CD14-positive monocyte (primary cell): Measurements from ENCODE around the gene IL21. TPM values are rescaled to one million over a fixed set of nuclear protein-coding genes. Genes with fewer than 3 reads are reported as not detected.

Experiments used
- DNase-seq, 3 donors: peaks; one replicate each; pipeline ENCODE4 v3.0.0-alpha.2; 2011 to 2022
- H2AFZ ChIP-seq: 2 replicates; pipeline ENCODE4 v1.6.0; 2012; ENCODE audit warnings: mild to moderate bottlenecking, low read depth, low read length, inconsistent platforms; ENCODE audit not compliant: insufficient read depth, poor library complexity, severe bottlenecking
- H3K27ac ChIP-seq, 2 donors: 1 replicate in 1 of 2; 2 replicates in 1 of 2; pipeline ENCODE4 v1.5.1; 2012 to 2013; ENCODE audit warnings: low read length in 2 of 2, control low read depth in 1 of 2, inconsistent platforms in 1 of 2, low read depth in 1 of 2, mild to moderate bottlenecking in 1 of 2
- H3K27me3 ChIP-seq, 2 donors: one replicate each; pipeline versions ENCODE4 v1.6.0 to v1.6.1; 2011 to 2013; ENCODE audit warnings: low read length in 2 of 2; ENCODE audit not compliant: control insufficient read depth in 2 of 2, insufficient read depth in 2 of 2
- H3K36me3 ChIP-seq, 2 donors: replicated peaks in 1 of 2; 1 replicate in 1 of 2; 2 replicates in 1 of 2; pipeline versions ENCODE4 v1.5.1 to v1.6.1; 2012 to 2013; ENCODE audit warnings: low read length in 2 of 2, control low read depth in 1 of 2, inconsistent platforms in 1 of 2, mild to moderate bottlenecking in 1 of 2; ENCODE audit not compliant: insufficient read depth in 2 of 2, control insufficient read depth in 1 of 2
- H3K4me1 ChIP-seq, 2 donors: 1 replicate in 1 of 2; 2 replicates in 1 of 2; pipeline versions ENCODE4 v1.5.1 to v1.6.1; 2012 to 2013; ENCODE audit warnings: low read length in 2 of 2, control low read depth in 1 of 2, inconsistent platforms in 1 of 2, mild to moderate bottlenecking in 1 of 2, moderate library complexity in 1 of 2; ENCODE audit not compliant: insufficient read depth in 2 of 2, control insufficient read depth in 1 of 2
- H3K4me2 ChIP-seq: replicated peaks from 2 replicates; pipeline ENCODE3; 2012; ENCODE audit warnings: low read length, moderate library complexity, mild to moderate bottlenecking; ENCODE audit not compliant: poor library complexity, severe bottlenecking; ENCODE audit errors: extremely low read depth
- H3K4me3 ChIP-seq, 3 experiments: fragments of 200-600 bp in 1 of 3; sonication (generic) in 1 of 3; replicated peaks in 1 of 3; 1 replicate in 2 of 3; 2 replicates in 1 of 3; pipeline ENCODE4 v1.5.1; 2011 to 2013; ENCODE audit warnings: low read length in 3 of 3, mild to moderate bottlenecking in 3 of 3, control low read depth in 2 of 3, low read depth in 2 of 3, inconsistent platforms in 1 of 3, moderate library complexity in 1 of 3
- H3K79me2 ChIP-seq: 2 replicates; pipeline ENCODE4 v1.6.0; 2012; ENCODE audit warnings: mild to moderate bottlenecking, control low read depth, inconsistent platforms, low read length, moderate library complexity; ENCODE audit not compliant: insufficient read depth
- H3K9ac ChIP-seq: 2 replicates; pipeline ENCODE4 v1.6.0; 2017; ENCODE audit warnings: low read length, mild to moderate bottlenecking; ENCODE audit not compliant: insufficient read depth, poor library complexity, severe bottlenecking
- H3K9me3 ChIP-seq, 2 donors: replicated peaks in 1 of 2; 1 replicate in 1 of 2; 2 replicates in 1 of 2; pipeline versions ENCODE4 v1.5.1 to v1.6.1; 2012 to 2013; ENCODE audit warnings: low read length in 2 of 2, control low read depth in 1 of 2; ENCODE audit not compliant: control insufficient read depth in 1 of 2, insufficient read depth in 1 of 2
- H4K20me1 ChIP-seq: 2 replicates; pipeline ENCODE4 v1.6.0; 2012; ENCODE audit warnings: mild to moderate bottlenecking, low read length, control low read depth, moderate library complexity; ENCODE audit not compliant: insufficient read depth
- H3K27ac Mint-ChIP-seq, 7 donors: one replicate each; pipeline ENCODE4 v1.8.0; 2020; ENCODE audit warnings: mild to moderate bottlenecking in 7 of 7, mixed read lengths in 7 of 7, moderate library complexity in 6 of 7, inconsistent platforms in 2 of 7
- H3K27me3 Mint-ChIP-seq, 3 donors: one replicate each; pipeline ENCODE4 v1.8.0; 2021 to 2022; ENCODE audit warnings: low read depth in 3 of 3, mild to moderate bottlenecking in 3 of 3, mixed read lengths in 3 of 3, moderate library complexity in 3 of 3, inconsistent platforms in 1 of 3
- H3K36me3 Mint-ChIP-seq, 2 donors: one replicate each; pipeline ENCODE4 v1.8.0; 2020; ENCODE audit warnings: mixed read lengths in 2 of 2, inconsistent platforms in 1 of 2, mild to moderate bottlenecking in 1 of 2
- H3K4me1 Mint-ChIP-seq: one replicate; pipeline ENCODE4 v1.8.0; 2020; ENCODE audit warnings: mild to moderate bottlenecking, mixed read lengths
- H3K4me3 Mint-ChIP-seq, 2 donors: one replicate each; pipeline ENCODE4 v1.8.0; 2020; ENCODE audit warnings: mild to moderate bottlenecking in 2 of 2, mixed read lengths in 2 of 2, moderate library complexity in 1 of 2
- H3K9me3 Mint-ChIP-seq, 7 donors: one replicate each; pipeline ENCODE4 v1.8.0; 2020 to 2022; ENCODE audit warnings: mixed read lengths in 7 of 7, mild to moderate bottlenecking in 6 of 7, moderate library complexity in 6 of 7, inconsistent platforms in 2 of 7
- WGBS: methylation state at CpG from one replicate; pipeline ENCODE4 v1.1.5; 2013; ENCODE audit warnings: missing lambda C conversion rate; ENCODE audit not compliant: insufficient coverage; 5-methylcytosine and 5-hydroxymethylcytosine counted together
- intact Hi-C, 2 donors: fragments of 100-400 bp; cut with micrococcal nuclease; formaldehyde crosslinking; loops; one replicate each; pipeline versions ENCODE4 v1.15.0 to v1.15.1; 2023
- polyA plus RNA-seq, 3 donors: library from polyadenylated mRNA; depleted of rRNA in 1 of 3; unstranded in 2 of 3; stranded (reverse) in 1 of 3; fragments of 300-500 nt in 2 of 3; fragments of >200 nt in 1 of 3; fragmentation: Illumina TruSeq in 2 of 3; gene quantifications; 1 replicate in 2 of 3; 2 replicates in 1 of 3; pipeline ENCODE4 v1.2.3, GENCODE V29; 2012 to 2021
- TF ChIP-seq, protein P1 (sequence below): fragments of 200-600 bp; IDR thresholded peaks from one replicate; pipeline ENCODE4 v1.8.0; 2022; ENCODE audit warnings: antibody characterized with exemption, mild to moderate bottlenecking

Gene IL21
- polyA plus RNA-seq, 3 donors: not detected

DNA sequence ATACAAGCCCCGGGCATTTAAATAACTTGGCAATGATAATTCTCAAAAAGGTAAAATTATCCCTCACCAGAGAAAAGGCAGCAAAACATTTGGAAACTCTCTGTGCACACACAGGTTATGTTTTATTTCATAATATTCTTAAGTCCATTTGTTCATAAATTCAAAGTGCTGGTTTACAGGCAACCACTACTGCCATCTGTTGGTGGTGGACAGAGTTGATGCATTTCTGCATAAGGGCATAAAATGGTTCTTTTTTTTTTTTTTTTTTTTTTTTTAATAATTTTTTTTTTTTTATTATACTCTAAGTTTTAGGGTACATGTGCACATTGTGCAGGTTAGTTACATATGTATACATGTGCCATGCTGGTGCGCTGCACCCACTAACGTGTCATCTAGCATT is 31.5 kb upstream of the IL21 start:
- no peaks in the 10 kb centered on the region for H3K4me1 Mint-ChIP-seq
- H3K36me3 Mint-ChIP-seq: no peaks in the 10 kb centered on the region
- DNase-seq: peak in 1 of 3 donors; percentile 7
- H3K4me1 ChIP-seq: no peaks in the 10 kb centered on the region
- no peaks in the 10 kb centered on the region for H3K27me3 ChIP-seq
- no peak overlapping the region for H2AFZ ChIP-seq
- no peak overlapping the region for H3K4me3 Mint-ChIP-seq
- H3K9ac ChIP-seq: no peak overlapping the region
- no peaks in the 10 kb centered on the region for H4K20me1 ChIP-seq
- peaks cover 0 to 7% (median 2%) of the 10 kb centered on the region in 7 donors for H3K9me3 Mint-ChIP-seq
- H3K4me2 ChIP-seq: no peak overlapping the region
- peaks cover 0 to 3% (median 0%) of the 10 kb centered on the region in 3 donors for H3K27me3 Mint-ChIP-seq
- no peak overlapping the region for H3K27ac Mint-ChIP-seq
- TF ChIP-seq, protein P1, sequence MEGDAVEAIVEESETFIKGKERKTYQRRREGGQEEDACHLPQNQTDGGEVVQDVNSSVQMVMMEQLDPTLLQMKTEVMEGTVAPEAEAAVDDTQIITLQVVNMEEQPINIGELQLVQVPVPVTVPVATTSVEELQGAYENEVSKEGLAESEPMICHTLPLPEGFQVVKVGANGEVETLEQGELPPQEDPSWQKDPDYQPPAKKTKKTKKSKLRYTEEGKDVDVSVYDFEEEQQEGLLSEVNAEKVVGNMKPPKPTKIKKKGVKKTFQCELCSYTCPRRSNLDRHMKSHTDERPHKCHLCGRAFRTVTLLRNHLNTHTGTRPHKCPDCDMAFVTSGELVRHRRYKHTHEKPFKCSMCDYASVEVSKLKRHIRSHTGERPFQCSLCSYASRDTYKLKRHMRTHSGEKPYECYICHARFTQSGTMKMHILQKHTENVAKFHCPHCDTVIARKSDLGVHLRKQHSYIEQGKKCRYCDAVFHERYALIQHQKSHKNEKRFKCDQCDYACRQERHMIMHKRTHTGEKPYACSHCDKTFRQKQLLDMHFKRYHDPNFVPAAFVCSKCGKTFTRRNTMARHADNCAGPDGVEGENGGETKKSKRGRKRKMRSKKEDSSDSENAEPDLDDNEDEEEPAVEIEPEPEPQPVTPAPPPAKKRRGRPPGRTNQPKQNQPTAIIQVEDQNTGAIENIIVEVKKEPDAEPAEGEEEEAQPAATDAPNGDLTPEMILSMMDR: peak; percentile 37
- no CpG with 5 or more reads among the region's 3 CpGs for WGBS
- H3K79me2 ChIP-seq: no peaks in the 10 kb centered on the region
- intact Hi-C loops: no loop called here
- peaks cover 5 to 6% of the 10 kb centered on the region in 2 donors for H3K9me3 ChIP-seq
- H3K27ac ChIP-seq: no peak overlapping the region
- H3K4me3 ChIP-seq: no peak overlapping the region
- no peaks in the 10 kb centered on the region for H3K36me3 ChIP-seq

DNA sequence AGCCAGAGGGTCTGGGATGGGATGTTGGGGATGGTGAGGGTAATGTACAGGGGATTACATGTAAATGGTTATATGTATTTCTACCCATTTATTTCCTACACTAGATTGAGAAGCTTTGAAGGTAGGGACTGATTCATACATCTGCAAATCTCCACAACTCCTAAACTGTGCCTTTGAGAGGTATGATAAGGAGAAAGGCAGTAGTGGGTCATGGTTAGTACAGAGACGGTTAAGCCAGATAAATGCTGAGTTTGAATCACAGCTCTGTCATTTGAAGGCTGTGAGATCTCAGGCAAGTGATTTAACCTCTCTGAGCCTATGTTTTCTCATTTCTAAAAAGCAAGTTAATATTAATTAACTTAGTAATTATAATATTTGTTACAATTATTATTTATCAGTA is 29.3 kb upstream of the IL21 start:
- Histone ChIP-seq H3K4me2 (no peak overlapping the region), H4K20me1 (no peaks in the 10 kb centered on the region), H3K27ac (no peak overlapping the region), H3K36me3 (no peaks in the 10 kb centered on the region), H3K9ac (no peak overlapping the region), H2AFZ (no peak overlapping the region), H3K79me2 (no peaks in the 10 kb centered on the region), H3K4me1 (no peaks in the 10 kb centered on the region), H3K27me3 (peaks cover 0 to 4% of the 10 kb centered on the region in 2 donors), H3K4me3 (no peak overlapping the region), H3K9me3 (no peaks in the 10 kb centered on the region)
- H3K4me3 Mint-ChIP-seq: no peak overlapping the region
- H3K9me3 Mint-ChIP-seq: peaks cover 0 to 2% (median 0%) of the 10 kb centered on the region in 7 donors
- no peak for DNase-seq
- no peaks in the 10 kb centered on the region for H3K36me3 Mint-ChIP-seq
- intact Hi-C loops: no loop called here
- WGBS: no CpG with 5 or more reads among the region's 1 CpG
- TF ChIP-seq, protein P1: no peak
- H3K27me3 Mint-ChIP-seq: peaks cover 0 to 3% (median 2%) of the 10 kb centered on the region in 3 donors
- no peak overlapping the region for H3K27ac Mint-ChIP-seq
- no peaks in the 10 kb centered on the region for H3K4me1 Mint-ChIP-seq
